GM11168 (cell line): ENCODE measurements around the gene CSNK1D.

ENCODE experiments used
- in situ Hi-C: fragments of 300-500 bp; cut with MboI; formaldehyde crosslinking; loops from one replicate; pipeline ENCODE4 v1.12.0; 2022; ENCODE audit warnings: low sequenced_read_pairs; ENCODE audit not compliant: unreplicated experiment

The CSNK1D gene

GRCh38 chr17:82231562-82232321, 41.8 kb downstream of the CSNK1D start:
- in situ Hi-C loops: no loop called here

- in situ Hi-C loops: no loop called here
Observed at GRCh38 chr17:82231312-82231561, 42.3 kb downstream of the CSNK1D start.

- in situ Hi-C loops: no loop called here
Observed at GRCh38 chr17:82230609-82231311, 42.7 kb downstream of the CSNK1D start.

GRCh38 chr17:82229698-82230608, 43.5 kb downstream of the CSNK1D start:
- in situ Hi-C loops: no loop called here

- in situ Hi-C loops: no loop called here
Observed at GRCh38 chr17:82228842-82229697, 44.4 kb downstream of the CSNK1D start, which contains the start of gene SLC16A3. Gene SLC16A3 (plus strand): TSS chr17:82229042. CDS start chr17:82236009, 6,967 bp downstream.

- in situ Hi-C loops: no loop called here
Observed at GRCh38 chr17:82228278-82228841, 45.1 kb downstream of the CSNK1D start.

- in situ Hi-C loops: no loop called here
Observed at GRCh38 chr17:82227629-82228277, 45.7 kb downstream of the CSNK1D start.

- in situ Hi-C loops: no loop called here
Observed at GRCh38 chr17:82226809-82227628, 46.5 kb downstream of the CSNK1D start.

GRCh38 chr17:82226146-82226808, 47.2 kb downstream of the CSNK1D start:
- in situ Hi-C loops: no loop called here

GRCh38 chr17:82225368-82226029, 48.0 kb downstream of the CSNK1D start:
- in situ Hi-C loops: no loop called here

GRCh38 chr17:82224666-82225065, 48.8 kb downstream of the CSNK1D start:
- in situ Hi-C loops: no loop called here

- in situ Hi-C loops: no loop called here
Observed at GRCh38 chr17:82223517-82223916, 50.0 kb downstream of the CSNK1D start.

- in situ Hi-C loops: no loop called here
Observed at GRCh38 chr17:82222816-82223215, 50.7 kb downstream of the CSNK1D start.

GRCh38 chr17:82221341-82221902, 52.1 kb downstream of the CSNK1D start:
- in situ Hi-C loops: no loop called here

GRCh38 chr17:82219753-82220709, 53.5 kb downstream of the CSNK1D start:
- in situ Hi-C loops: no loop called here

- in situ Hi-C loops: no loop called here
Observed at GRCh38 chr17:82219083-82219482, 54.4 kb downstream of the CSNK1D start.
